HepG2 (cell line): ENCODE data around the gene CCDC57. TPM values are rescaled to one million over a fixed set of nuclear protein-coding genes. Genes with fewer than 3 reads are reported as not detected.
A peak's percentile ranks its signal among the peaks of the same experiment; 100 is the strongest.

Source experiments
- DNMT1 ChIP-seq: sonication (generic); formaldehyde crosslinking; IDR thresholded peaks from 2 replicates; pipeline ENCODE4 v1.5.1; 2020; ENCODE audit warnings: mild to moderate bottlenecking, missing genetic modification reagents
- EEA1 ChIP-seq: sonication (generic); formaldehyde crosslinking; IDR thresholded peaks from 2 replicates; pipeline ENCODE4 v1.5.1; 2020; ENCODE audit warnings: mild to moderate bottlenecking, missing genetic modification reagents, borderline replicate concordance
- ELF4 ChIP-seq: sonication (generic); formaldehyde crosslinking; IDR thresholded peaks from 2 replicates; pipeline ENCODE4 v1.5.0; 2020; ENCODE audit warnings: missing genetic modification reagents, mild to moderate bottlenecking, moderate library complexity, borderline replicate concordance
- HDAC2 ChIP-seq: sonication (generic); formaldehyde crosslinking; IDR thresholded peaks from 2 replicates; pipeline ENCODE4 v1.4.0; 2020; ENCODE audit warnings: missing genetic modification reagents
- MZF1 ChIP-seq: sonication (generic); formaldehyde crosslinking; IDR thresholded peaks from 2 replicates; pipeline ENCODE4 v1.8.1; 2023; ENCODE audit warnings: mild to moderate bottlenecking, missing genetic modification reagents, borderline replicate concordance
- RBM22 ChIP-seq: fragments of 200-400 bp; formaldehyde crosslinking; optimal IDR thresholded peaks from 2 replicates; pipeline ENCODE3; 2017; ENCODE audit warnings: mild to moderate bottlenecking, low read length, moderate library complexity
- RBM39 ChIP-seq: fragments of 200-400 bp; formaldehyde crosslinking; IDR thresholded peaks from one replicate; pipeline ENCODE4 v1.6.1; 2018; ENCODE audit warnings: antibody characterized with exemption, mild to moderate bottlenecking, low read depth, low read length; ENCODE audit not compliant: poor library complexity, severe bottlenecking
- SALL1 ChIP-seq: sonication (generic); formaldehyde crosslinking; IDR thresholded peaks from 2 replicates; pipeline ENCODE4 v1.8.0; 2022; ENCODE audit warnings: mild to moderate bottlenecking, missing genetic modification reagents
- SMARCE1 ChIP-seq: fragments of 450-650 bp; IDR thresholded peaks from 2 replicates; pipeline ENCODE4 v1.6.1; 2017; ENCODE audit warnings: borderline replicate concordance
- TMF1 ChIP-seq: sonication (generic); formaldehyde crosslinking; IDR thresholded peaks from 2 replicates; pipeline ENCODE4 v1.8.1; 2022; ENCODE audit warnings: low read depth, missing genetic modification reagents
- TRIM24 ChIP-seq: sonication (generic); formaldehyde crosslinking; IDR thresholded peaks from 2 replicates; pipeline ENCODE4 v1.8.0; 2022; ENCODE audit warnings: mild to moderate bottlenecking, missing genetic modification reagents
- XBP1 ChIP-seq: sonication (generic); formaldehyde crosslinking; IDR thresholded peaks from 2 replicates; pipeline ENCODE4 v1.5.0; 2020; ENCODE audit warnings: missing genetic modification reagents
- ZBTB1 ChIP-seq: sonication (generic); formaldehyde crosslinking; IDR thresholded peaks from 2 replicates; pipeline ENCODE4 v1.4.0; 2020; ENCODE audit warnings: missing genetic modification reagents, borderline replicate concordance
- ZNF274 ChIP-seq: sonication (generic); formaldehyde crosslinking; IDR thresholded peaks from 2 replicates; pipeline ENCODE4 v1.5.1; 2020; ENCODE audit warnings: mild to moderate bottlenecking, missing genetic modification reagents
- ZNF749 ChIP-seq: sonication (generic); formaldehyde crosslinking; IDR thresholded peaks from 2 replicates; pipeline ENCODE4 v1.8.0; 2022; ENCODE audit warnings: mild to moderate bottlenecking, missing genetic modification reagents, moderate library complexity, borderline replicate concordance
- polyA plus RNA-seq, 8 experiments: library from polyadenylated mRNA; depleted of rRNA in 3 of 8; stranded (reverse) in 7 of 8; unstranded in 1 of 8; fragments of >200 nt; fragmentation: Illumina TruSeq in 4 of 8; extraction: Trizol in 4 of 8; gene quantifications; 2 replicates each; pipeline versions ENCODE4 v1.2.1 to v1.2.3, GENCODE V29; 2011 to 2016; ENCODE audit warnings: low read depth in 4 of 8, missing spikeins in 1 of 8, mixed read lengths in 1 of 8; ENCODE audit not compliant: insufficient read depth in 1 of 8
- total RNA-seq, 5 experiments: library from RNA; depleted of rRNA; stranded (reverse); fragments of >200 nt; fragmentation: Illumina TruSeq; extraction: Trizol; gene quantifications; 2 replicates each; pipeline ENCODE4 v1.2.3, GENCODE V29; 2016; ENCODE audit warnings: low read depth in 1 of 5
- TF ChIP-seq, protein P1 (sequence below): sonication (generic); formaldehyde crosslinking; conservative IDR thresholded peaks from 2 replicates; pipeline ENCODE4 v1.4.0; 2020; ENCODE audit warnings: missing genetic modification reagents
- TF ChIP-seq, protein P2 (sequence below): sonication (generic); formaldehyde crosslinking; IDR thresholded peaks from 2 replicates; pipeline ENCODE4 v1.8.1; 2023; ENCODE audit warnings: mild to moderate bottlenecking, missing genetic modification reagents
- TF ChIP-seq, protein P3 (sequence below): sonication (generic); formaldehyde crosslinking; IDR thresholded peaks from 2 replicates; pipeline ENCODE4 v1.9.0; 2022; ENCODE audit warnings: low read depth, missing genetic modification reagents
- TF ChIP-seq, protein P4 (sequence below): sonication (generic); formaldehyde crosslinking; IDR thresholded peaks from 2 replicates; pipeline ENCODE4 v1.4.0; 2020; ENCODE audit warnings: mild to moderate bottlenecking, missing genetic modification reagents
- TF ChIP-seq, protein P5 (sequence below): sonication (generic); formaldehyde crosslinking; IDR thresholded peaks from 2 replicates; pipeline ENCODE4 v1.8.1; 2022; ENCODE audit warnings: mild to moderate bottlenecking, missing genetic modification reagents

CCDC57 gene
- total and polyA plus RNA-seq, 2 of the 13 experiments (the other 11 are each of a cell fraction or from before 2014, with no cell fraction given) = 59.3 to 59.9 TPM

DNA sequence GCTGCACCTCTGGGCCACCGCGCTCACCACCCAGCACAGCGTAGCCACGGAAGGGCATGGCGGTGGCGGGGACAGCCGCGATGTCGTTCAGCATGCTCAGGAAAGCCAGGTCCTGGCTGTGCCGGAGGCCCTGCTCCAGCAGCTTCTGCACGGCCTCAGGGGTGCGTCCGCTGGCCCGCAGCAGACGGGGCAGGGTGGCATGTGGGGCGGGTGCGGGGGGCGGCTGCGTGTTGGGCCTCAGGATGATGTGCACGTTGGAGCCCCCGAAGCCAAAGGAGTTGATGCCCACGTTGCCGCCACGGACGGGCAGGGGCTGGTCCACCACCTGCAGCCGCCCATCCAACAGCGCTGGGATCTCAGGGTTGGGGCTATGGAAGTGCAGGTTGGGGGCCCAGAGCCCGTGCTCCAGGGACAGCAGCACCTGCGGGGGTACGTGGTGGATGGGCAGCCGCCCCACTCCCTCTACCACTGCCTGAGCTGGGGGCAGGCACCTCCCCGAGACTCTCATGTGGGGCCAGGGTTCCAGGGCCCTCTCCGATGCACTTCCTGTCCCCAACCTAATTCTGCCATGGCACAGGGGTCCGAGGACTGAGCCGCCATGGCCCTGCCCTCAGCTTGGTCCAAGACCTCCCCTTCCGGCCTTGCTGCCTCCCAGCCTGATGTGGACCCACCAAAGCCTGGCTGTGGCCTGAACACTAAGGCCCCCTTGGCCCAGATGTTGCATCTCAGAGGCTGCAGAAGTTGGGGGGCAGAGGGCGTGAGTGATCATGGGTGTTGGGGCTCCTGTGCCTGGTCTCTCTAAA, 121.2 kb downstream of the CCDC57 start (continued):
- TF ChIP-seq EEA1 (CRISPR knock-in tag) (peak; percentile 70; the same call in 1 of the 2 replicates), RBM22 (peak; percentile 95), TMF1 (peak; percentile 54; the same call in 1 of the 2 replicates), HDAC2 (CRISPR knock-in tag) (no peak), ZBTB1 (CRISPR knock-in tag) (no peak), RBM39 (peak; percentile 39), ZNF274 (CRISPR knock-in tag) (peak; percentile 23; the same call in 1 of the 2 replicates), XBP1 (CRISPR knock-in tag) (no peak), ELF4 (CRISPR knock-in tag) (no peak), ZNF749 (CRISPR knock-in tag) (0 out of 2 replicates have a peak, but pooled peaks have one; percentile 32), SALL1 (CRISPR knock-in tag) (no peak), DNMT1 (CRISPR knock-in tag) (0 out of 2 replicates have a peak, but pooled peaks have one; percentile 31), MZF1 (no peak), SMARCE1 (no peak), TRIM24 (CRISPR knock-in tag) (no peak)
- TF ChIP-seq, protein P1, sequence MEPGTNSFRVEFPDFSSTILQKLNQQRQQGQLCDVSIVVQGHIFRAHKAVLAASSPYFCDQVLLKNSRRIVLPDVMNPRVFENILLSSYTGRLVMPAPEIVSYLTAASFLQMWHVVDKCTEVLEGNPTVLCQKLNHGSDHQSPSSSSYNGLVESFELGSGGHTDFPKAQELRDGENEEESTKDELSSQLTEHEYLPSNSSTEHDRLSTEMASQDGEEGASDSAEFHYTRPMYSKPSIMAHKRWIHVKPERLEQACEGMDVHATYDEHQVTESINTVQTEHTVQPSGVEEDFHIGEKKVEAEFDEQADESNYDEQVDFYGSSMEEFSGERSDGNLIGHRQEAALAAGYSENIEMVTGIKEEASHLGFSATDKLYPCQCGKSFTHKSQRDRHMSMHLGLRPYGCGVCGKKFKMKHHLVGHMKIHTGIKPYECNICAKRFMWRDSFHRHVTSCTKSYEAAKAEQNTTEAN (CRISPR knock-in tag) = no peak
- TF ChIP-seq, protein P2, sequence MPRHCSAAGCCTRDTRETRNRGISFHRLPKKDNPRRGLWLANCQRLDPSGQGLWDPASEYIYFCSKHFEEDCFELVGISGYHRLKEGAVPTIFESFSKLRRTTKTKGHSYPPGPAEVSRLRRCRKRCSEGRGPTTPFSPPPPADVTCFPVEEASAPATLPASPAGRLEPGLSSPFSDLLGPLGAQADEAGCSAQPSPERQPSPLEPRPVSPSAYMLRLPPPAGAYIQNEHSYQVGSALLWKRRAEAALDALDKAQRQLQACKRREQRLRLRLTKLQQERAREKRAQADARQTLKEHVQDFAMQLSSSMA (CRISPR knock-in tag) = no peak
- TF ChIP-seq, protein P3, sequence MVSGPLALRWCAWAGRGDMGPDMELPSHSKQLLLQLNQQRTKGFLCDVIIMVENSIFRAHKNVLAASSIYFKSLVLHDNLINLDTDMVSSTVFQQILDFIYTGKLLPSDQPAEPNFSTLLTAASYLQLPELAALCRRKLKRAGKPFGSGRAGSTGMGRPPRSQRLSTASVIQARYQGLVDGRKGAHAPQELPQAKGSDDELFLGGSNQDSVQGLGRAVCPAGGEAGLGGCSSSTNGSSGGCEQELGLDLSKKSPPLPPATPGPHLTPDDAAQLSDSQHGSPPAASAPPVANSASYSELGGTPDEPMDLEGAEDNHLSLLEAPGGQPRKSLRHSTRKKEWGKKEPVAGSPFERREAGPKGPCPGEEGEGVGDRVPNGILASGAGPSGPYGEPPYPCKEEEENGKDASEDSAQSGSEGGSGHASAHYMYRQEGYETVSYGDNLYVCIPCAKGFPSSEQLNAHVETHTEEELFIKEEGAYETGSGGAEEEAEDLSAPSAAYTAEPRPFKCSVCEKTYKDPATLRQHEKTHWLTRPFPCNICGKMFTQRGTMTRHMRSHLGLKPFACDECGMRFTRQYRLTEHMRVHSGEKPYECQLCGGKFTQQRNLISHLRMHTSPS (CRISPR knock-in tag) = 0 out of 2 replicates have a peak, but pooled peaks have one; percentile 15
- TF ChIP-seq, protein P4, sequence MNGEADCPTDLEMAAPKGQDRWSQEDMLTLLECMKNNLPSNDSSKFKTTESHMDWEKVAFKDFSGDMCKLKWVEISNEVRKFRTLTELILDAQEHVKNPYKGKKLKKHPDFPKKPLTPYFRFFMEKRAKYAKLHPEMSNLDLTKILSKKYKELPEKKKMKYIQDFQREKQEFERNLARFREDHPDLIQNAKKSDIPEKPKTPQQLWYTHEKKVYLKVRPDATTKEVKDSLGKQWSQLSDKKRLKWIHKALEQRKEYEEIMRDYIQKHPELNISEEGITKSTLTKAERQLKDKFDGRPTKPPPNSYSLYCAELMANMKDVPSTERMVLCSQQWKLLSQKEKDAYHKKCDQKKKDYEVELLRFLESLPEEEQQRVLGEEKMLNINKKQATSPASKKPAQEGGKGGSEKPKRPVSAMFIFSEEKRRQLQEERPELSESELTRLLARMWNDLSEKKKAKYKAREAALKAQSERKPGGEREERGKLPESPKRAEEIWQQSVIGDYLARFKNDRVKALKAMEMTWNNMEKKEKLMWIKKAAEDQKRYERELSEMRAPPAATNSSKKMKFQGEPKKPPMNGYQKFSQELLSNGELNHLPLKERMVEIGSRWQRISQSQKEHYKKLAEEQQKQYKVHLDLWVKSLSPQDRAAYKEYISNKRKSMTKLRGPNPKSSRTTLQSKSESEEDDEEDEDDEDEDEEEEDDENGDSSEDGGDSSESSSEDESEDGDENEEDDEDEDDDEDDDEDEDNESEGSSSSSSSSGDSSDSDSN (CRISPR knock-in tag) = no peak
- TF ChIP-seq, protein P5, sequence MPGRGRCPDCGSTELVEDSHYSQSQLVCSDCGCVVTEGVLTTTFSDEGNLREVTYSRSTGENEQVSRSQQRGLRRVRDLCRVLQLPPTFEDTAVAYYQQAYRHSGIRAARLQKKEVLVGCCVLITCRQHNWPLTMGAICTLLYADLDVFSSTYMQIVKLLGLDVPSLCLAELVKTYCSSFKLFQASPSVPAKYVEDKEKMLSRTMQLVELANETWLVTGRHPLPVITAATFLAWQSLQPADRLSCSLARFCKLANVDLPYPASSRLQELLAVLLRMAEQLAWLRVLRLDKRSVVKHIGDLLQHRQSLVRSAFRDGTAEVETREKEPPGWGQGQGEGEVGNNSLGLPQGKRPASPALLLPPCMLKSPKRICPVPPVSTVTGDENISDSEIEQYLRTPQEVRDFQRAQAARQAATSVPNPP = 0 out of 2 replicates have a peak, but pooled peaks have one; percentile 55
